SK-N-DZ (cell line): ENCODE data around the gene TMBIM6.
"Not testable (repeated sequence)": the region's sequence is repeated elsewhere in the genome, so short reads cannot be mapped to it uniquely, and the experiment has no call there.

Experiments used
- DNase-seq: peaks from one replicate; pipeline ENCODE4 v3.0.0-alpha.2; 2015; ENCODE audit warnings: low spot score

The TMBIM6 gene

GRCh38 chr12:49776413-49776812 lies 35.1 kb downstream of the TMBIM6 start:
- peak; percentile 76 for DNase-seq

DNA sequence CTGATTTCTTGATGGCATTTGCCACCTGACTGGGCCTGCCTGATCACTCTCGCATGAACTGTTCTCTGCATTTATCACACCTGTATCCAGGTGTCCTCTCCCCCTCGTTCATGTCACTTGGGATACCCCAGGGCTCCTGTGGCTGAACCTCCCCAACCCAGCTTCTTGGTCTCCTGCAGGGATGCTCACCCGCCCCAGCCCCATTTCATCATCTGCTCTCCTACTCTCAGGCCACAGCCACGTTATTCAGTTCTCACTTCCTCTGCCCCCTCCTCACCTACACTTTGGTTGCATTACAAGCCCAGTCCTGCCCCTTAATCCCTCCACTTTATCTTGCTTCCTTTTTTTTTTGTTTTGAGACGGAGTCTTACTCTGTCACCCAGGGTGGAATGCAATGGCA lies 35.5 kb downstream of the TMBIM6 start:
- DNase-seq, result no peak

GRCh38 chr12:49777341-49777740 lies 36.0 kb downstream of the TMBIM6 start:
- no peak for DNase-seq

DNA sequence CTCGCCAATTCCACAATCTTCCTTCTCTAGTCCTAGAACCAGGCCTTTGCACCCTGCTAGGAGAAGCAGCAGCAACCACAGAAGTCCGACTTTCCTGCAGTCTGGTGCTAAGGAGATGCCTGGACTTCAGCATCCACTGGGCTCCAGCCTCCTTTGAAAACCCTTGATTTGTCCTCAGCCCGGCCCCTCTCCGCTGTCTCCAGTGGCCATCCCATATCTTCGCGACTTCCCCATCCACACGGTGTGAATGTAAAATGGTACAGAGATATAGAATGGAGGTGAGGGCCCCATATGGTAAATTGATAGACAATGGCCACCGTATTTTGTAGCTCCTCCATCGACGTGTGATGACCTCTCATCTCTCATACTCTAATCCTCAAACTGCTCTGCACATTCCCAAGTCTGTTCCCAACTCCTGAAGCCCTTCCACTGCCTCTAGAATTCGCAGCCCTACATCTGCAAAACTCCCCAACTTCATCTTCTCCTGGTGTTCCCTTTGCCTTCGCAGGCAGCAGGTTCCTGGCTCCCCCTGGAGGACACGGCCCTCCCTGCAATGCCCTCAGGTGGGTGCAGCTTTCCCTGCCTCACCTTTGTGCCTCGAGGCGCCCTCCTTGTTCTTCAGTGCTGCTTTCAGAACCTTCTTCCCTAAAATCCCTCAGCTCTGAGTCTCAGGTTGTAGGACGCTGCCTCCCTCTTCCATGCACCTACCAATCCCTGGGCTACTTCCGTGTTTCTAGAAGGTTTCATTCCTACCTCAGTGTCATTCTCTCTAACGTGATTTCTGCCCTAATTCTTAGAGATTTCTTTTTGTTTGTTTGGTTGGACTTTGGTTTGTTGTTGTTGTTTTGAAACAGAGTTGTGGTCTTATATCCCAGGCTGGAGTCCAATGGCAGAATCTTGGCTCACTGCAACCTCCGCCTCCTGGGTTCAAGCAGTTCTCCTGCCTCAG lies 36.7 kb downstream of the TMBIM6 start:
- DNase-seq, result peak; percentile 56

GRCh38 chr12:49779581-49779980 lies 38.2 kb downstream of the TMBIM6 start:
- DNase-seq, result no peak

DNA sequence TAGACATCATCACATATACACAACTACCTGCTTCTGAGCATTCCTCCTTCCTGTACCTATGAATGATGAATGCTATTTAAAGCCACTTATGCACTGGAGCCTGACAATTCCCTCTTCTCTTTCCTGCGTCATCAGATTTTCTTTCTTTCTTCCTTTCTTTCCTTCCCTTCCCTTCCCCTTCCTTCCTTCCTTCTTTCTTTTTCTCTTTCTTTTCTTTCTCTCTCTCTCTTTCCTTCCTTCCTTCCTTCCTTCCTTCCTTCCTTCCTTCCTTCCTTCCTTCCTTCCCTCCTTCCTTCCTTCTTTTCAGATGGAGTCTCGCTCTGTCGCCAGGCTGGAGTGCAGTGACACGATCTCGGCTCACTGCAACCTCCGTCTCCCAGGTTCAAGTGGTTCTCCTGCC lies 39.6 kb downstream of the TMBIM6 start:
- DNase-seq, result not testable (repeated sequence)

DNA sequence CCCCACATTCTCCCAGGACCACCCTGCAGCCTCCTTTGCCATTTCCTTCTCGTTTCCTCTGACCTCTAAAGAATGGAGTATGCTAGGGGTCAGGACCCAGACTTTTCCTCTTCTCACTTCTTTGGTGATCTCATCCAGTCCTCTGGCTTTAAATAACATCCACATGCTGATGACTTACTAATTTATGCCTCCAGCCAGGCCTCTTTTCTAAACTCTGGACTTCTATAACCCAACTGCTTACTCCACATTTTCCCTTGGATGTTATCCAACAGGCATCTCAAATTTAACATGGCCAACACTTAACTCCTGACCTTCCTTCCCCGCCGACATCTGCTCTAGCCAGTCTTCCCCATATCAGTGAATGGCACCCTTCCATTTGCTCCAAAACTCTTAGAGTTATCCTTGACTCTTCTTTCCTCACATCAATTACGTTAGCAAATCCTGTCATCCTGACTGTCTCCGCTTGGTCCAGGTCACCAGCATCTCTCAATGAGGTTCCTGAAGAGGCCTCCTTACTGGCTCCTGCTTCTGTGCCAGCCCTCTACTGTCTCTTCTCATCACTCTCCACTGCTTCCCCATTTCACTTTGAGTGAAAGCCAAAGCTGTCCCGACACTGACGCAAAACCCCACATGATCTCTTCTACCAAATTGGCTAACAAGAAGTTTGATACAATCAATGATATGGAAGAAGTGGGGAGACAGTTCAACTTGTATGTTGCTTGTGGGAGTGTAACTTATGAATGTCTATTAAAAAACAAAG lies 42.7 kb downstream of the TMBIM6 start:
- no peak for DNase-seq

DNA sequence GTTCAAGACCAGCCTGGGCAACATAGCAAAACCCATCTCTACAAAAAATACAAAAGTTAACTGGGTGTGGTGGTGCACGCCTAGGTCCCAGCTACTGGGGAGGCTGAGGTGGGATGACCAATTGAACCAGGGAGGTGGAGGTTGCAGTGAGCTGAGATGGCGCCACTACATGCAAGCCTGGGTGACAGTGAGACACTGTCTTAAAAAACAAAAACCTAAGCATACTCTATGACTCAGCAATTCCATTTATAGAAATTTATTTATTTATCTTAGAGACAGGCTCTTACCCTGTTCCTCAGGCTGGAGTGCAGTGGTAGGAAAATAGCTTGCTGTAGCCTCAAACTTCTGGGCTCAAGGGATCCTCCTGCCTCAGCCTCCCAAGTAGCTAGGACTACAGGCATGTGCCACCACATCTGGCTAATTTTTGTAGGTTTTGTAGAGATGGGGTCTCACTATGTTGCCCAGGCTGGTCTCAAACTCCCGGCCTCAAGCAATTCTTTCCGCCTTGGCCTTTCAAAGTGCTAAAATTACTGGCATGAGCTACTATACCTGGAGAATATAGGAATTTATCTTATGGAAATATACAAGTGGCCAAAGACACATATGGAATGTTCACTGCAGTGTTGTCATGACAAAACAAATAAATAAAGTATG lies 43.5 kb downstream of the TMBIM6 start:
- no peak for DNase-seq

DNA sequence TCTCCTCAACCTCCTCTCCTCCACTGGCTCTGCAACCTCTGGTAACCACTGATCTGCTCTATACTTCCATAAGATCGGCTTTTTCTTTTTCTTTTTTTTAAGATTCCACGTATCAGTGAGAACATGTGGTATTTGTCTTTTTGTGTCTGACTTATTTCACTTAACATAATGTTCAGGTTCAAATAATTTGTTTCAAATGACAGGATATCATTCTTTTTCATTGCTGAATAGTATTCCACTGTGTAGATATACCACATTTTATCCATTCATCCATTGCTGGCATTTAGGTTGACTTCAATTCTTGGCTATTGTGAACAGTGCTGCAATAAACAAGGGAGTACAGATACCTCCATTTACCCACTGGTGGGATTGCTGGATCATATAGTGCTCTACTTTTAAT lies 46.3 kb downstream of the TMBIM6 start:
- no peak for DNase-seq

DNA sequence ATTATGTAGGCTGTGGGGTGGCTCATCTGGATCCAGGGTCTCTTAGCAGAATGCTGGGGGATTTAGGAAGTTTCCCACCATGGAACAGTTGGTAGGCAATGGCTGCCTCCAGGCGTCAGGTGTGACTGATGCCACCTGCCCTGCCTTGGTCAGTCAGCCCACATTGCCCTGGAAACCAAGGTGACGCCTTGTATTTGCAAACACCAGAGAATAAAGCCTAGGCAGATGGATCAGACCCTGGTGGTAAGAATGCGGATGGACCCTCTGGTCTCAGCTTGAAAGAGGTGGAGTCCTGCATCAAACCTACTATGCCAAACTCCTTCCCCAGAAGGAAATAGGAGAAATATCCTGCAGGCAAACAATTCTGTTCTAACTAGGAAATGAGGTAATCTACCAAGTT lies 48.6 kb downstream of the TMBIM6 start:
- DNase-seq, result no peak

GRCh38 chr12:49790741-49791555 lies 49.6 kb downstream of the TMBIM6 start:
- no peak for DNase-seq

DNA sequence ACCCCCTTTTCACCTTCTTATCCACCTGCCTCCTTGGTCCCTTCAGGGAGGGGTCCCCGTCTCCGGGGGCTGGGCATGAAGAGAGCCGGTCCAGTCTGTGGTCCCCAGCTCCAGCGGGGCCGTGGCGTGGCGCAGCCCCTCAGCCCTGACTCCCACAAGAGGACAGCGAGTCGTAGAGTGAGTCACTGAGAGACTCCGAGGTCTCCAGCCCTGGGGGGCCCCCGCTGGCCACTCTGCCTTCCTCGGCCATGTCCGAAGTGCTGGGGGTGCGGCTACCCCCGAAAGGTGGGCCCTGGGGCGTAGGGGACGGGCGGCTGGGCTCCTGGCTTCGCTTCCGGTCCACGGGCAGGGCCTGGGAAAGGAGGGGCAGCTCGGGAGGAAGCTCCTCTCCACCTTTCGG lies 50.3 kb downstream of the TMBIM6 start:
- no peak for DNase-seq

GRCh38 chr12:49792181-49792970 lies 51.0 kb downstream of the TMBIM6 start:
- no peak for DNase-seq

GRCh38 chr12:49792976-49793580 lies 51.7 kb downstream of the TMBIM6 start:
- DNase-seq, result no peak

- no peak for DNase-seq
These were observed 52.3 kb downstream of the TMBIM6 start for GRCh38 chr12:49793620-49794019.

GRCh38 chr12:49794021-49794420 lies 52.7 kb downstream of the TMBIM6 start:
- DNase-seq, result no peak

DNA sequence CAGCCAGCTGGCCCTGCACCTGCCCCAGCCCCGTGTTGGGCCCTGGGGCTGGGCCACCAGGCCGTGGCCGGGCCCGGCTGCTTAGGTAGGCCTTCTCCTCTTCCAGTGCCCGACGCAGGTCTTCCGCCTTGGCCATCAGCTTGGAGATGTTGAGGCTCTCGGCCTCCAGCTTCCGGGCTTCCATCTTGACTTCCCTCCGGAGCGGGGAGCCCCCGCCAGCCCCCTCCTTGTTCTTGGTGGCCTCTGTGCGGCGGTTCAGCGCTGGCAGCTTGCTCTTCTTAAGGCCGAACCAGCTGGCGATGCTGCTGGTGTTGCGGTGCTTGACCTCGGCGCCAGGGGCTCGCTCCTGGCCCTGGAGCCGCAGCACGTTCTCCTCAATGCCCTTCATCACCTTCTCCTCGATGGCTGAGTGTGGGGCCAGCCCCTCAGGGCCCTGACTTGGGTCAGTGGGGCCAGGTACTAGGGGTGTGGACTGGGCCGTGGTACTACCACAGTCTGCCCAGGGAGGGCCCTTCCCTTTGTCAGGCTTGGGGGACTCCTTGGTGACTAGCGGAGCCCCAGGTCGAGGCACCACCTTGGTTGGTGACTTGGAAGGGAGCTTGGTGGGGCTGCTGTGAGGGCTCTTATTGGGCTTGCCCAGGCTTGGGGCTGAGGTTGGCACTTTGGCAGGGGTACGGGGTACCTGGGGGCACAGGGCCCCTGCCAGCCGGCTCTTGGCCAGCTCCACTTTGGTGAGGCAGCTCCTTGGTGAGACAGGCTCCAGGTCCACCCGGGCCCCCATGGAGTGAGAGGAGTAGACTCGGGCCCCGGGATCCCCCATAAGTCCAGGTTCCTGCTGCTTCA lies 53.7 kb downstream of the TMBIM6 start:
- DNase-seq, result no peak

GRCh38 chr12:49795654-49796105 lies 54.3 kb downstream of the TMBIM6 start:
- DNase-seq, result no peak

GRCh38 chr12:49796155-49796554 lies 54.8 kb downstream of the TMBIM6 start:
- DNase-seq, result no peak
